Measurements from ENCODE around the gene GDF9.

Gene GDF9

GRCh38 chr5:132866342-132867045, at the start of gene GDF9, which contains the start of gene UQCRQ:
Gene GDF9, minus strand, starts transcription at chr5:132866469. Its CDS starts 1,936 bp downstream, at chr5:132864533.
Gene UQCRQ, plus strand, starts transcription at chr5:132866642. Its CDS starts 240 bp downstream, at chr5:132866882.
- DNase-seq (ENCODE audit: low spot score), result peak; percentile 84

- no peak for DNase-seq (ENCODE audit: low spot score)
These were observed 49.4 kb upstream of the GDF9 start for GRCh38 chr5:132915681-132916080.

- DNase-seq (ENCODE audit: low spot score), result no peak
These were observed 43.4 kb upstream of the GDF9 start for GRCh38 chr5:132909702-132910101.

GRCh38 chr5:132907161-132907560, 40.9 kb upstream of the GDF9 start:
- no peak for DNase-seq (ENCODE audit: low spot score)

- peak; percentile 15 for DNase-seq (ENCODE audit: low spot score)
These were observed 39.7 kb upstream of the GDF9 start for GRCh38 chr5:132905938-132906337.

GRCh38 chr5:132901730-132902129, 35.5 kb upstream of the GDF9 start:
- no peak for DNase-seq (ENCODE audit: low spot score)

- no peak for DNase-seq (ENCODE audit: low spot score)
These were observed 34.8 kb upstream of the GDF9 start for GRCh38 chr5:132901036-132901435.

GRCh38 chr5:132898094-132898493, 31.8 kb upstream of the GDF9 start:
- no peak for DNase-seq (ENCODE audit: low spot score)

GRCh38 chr5:132896685-132897084, 30.4 kb upstream of the GDF9 start:
- no peak for DNase-seq (ENCODE audit: low spot score)

- DNase-seq (ENCODE audit: low spot score), result no peak
These were observed 29.5 kb upstream of the GDF9 start for GRCh38 chr5:132895719-132896305.

GRCh38 chr5:132890817-132891216, 24.5 kb upstream of the GDF9 start:
- DNase-seq (ENCODE audit: low spot score), result no peak

- no peak for DNase-seq (ENCODE audit: low spot score)
These were observed 23.2 kb upstream of the GDF9 start for GRCh38 chr5:132889501-132889900.

- no peak for DNase-seq (ENCODE audit: low spot score)
These were observed 21.0 kb upstream of the GDF9 start for GRCh38 chr5:132887283-132887682.

GRCh38 chr5:132886064-132886823, 20.0 kb upstream of the GDF9 start:
- DNase-seq (ENCODE audit: low spot score), result no peak

- no peak for DNase-seq (ENCODE audit: low spot score)
These were observed 18.3 kb upstream of the GDF9 start for GRCh38 chr5:132884548-132884947.

- DNase-seq (ENCODE audit: low spot score), result peak; percentile 25
These were observed 17.1 kb upstream of the GDF9 start for GRCh38 chr5:132883261-132883834.

GRCh38 chr5:132877938-132878337, 11.7 kb upstream of the GDF9 start:
- DNase-seq (ENCODE audit: low spot score), result no peak

- DNase-seq (ENCODE audit: low spot score), result no peak
These were observed 11.2 kb upstream of the GDF9 start for GRCh38 chr5:132877466-132877865.

GRCh38 chr5:132876020-132876759, 9.9 kb upstream of the GDF9 start:
- DNase-seq (ENCODE audit: low spot score), result no peak

GRCh38 chr5:132873930-132874271, 7.6 kb upstream of the GDF9 start:
- no peak for DNase-seq (ENCODE audit: low spot score)

GRCh38 chr5:132873119-132873929, 7.1 kb upstream of the GDF9 start, which contains the start of gene LEAP2:
Gene LEAP2, plus strand, starts transcription at chr5:132873668. Its CDS starts 27 bp downstream, at chr5:132873695.
- no peak for DNase-seq (ENCODE audit: low spot score)
